Neural cell (in vitro differentiated cells): ENCODE data around the gene SUGCT.

ENCODE experiments used
- CTCF ChIP-seq: fragments of 450-650 bp; IDR thresholded peaks from 2 replicates; pipeline ENCODE4 v1.5.1; 2014; ENCODE audit warnings: antibody characterized with exemption, mild to moderate bottlenecking, moderate library complexity; ENCODE audit not compliant: poor library complexity, severe bottlenecking
- EP300 ChIP-seq: fragments of 450-650 bp; conservative IDR thresholded peaks from 2 replicates; pipeline ENCODE4 v1.6.1; 2014; ENCODE audit warnings: antibody characterized with exemption, mild to moderate bottlenecking, moderate library complexity; ENCODE audit not compliant: poor library complexity, severe bottlenecking
- EZH2 ChIP-seq: fragments of 200-600, 300-800 bp; shearing (Covaris generic), sonication (generic); IDR thresholded peaks from 2 replicates; pipeline ENCODE4 v1.6.1; 2014; ENCODE audit warnings: antibody characterized with exemption, low read length, borderline replicate concordance, mild to moderate bottlenecking; ENCODE audit not compliant: insufficient read depth, poor library complexity, severe bottlenecking
- MXI1 ChIP-seq: fragments of 450-650 bp; conservative IDR thresholded peaks from 2 replicates; pipeline ENCODE4 v1.6.1; 2014; ENCODE audit warnings: antibody characterized with exemption, mild to moderate bottlenecking; ENCODE audit not compliant: poor library complexity, severe bottlenecking
- POLR2AphosphoS5 ChIP-seq: IDR thresholded peaks from 2 replicates; pipeline ENCODE4 v1.6.1; 2012
- RAD21 ChIP-seq: fragments of 450-650 bp; conservative IDR thresholded peaks from 2 replicates; pipeline ENCODE4 v1.6.1; 2014; ENCODE audit warnings: antibody characterized with exemption, mild to moderate bottlenecking, moderate library complexity
- REST ChIP-seq: IDR thresholded peaks from 2 replicates; pipeline ENCODE4 v1.6.1; 2012; ENCODE audit warnings: borderline replicate concordance
- SMC3 ChIP-seq: fragments of 450-650 bp; conservative IDR thresholded peaks from 2 replicates; pipeline ENCODE4 v1.6.1; 2014; ENCODE audit warnings: antibody characterized with exemption, mild to moderate bottlenecking, moderate library complexity; ENCODE audit not compliant: poor library complexity
- TAF1 ChIP-seq: IDR thresholded peaks from 2 replicates; pipeline ENCODE4 v1.6.1; 2012; ENCODE audit warnings: low read depth

GRCh38 chr7:40393660-40394059 lies 258.9 kb downstream of the SUGCT start:
- TF ChIP-seq RAD21 (no peak), CTCF (no peak), EZH2 (no peak), POLR2AphosphoS5 (no peak), EP300 (no peak), REST (no peak), SMC3 (no peak), MXI1 (no peak), TAF1 (no peak)
